ENCODE results near the gene DRAM1.
"Not testable (repeated sequence)": the region's sequence is repeated elsewhere in the genome, so short reads cannot be mapped to it uniquely, and the experiment has no call there.

DNA sequence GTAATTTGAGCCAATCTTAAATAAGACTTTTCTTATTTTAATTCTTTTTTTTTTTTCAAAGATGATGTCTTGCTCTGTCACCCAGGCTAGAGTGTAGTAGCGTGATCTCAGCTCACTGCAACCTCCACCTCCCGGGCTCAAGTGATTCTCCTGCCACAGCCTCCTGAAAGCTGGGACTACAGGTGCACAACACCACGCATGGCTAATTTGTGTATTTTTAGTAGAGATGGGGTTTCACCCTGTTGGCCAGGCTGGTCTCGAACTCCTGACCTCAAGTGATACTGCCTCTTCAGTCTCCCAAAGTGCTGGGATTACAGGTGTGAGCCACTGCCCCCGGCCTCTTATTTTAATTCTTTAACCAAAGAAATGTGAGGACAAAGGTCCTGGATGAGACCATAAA lies 20.8 kb upstream of the DRAM1 start:
- TF ChIP-seq, protein P1, sequence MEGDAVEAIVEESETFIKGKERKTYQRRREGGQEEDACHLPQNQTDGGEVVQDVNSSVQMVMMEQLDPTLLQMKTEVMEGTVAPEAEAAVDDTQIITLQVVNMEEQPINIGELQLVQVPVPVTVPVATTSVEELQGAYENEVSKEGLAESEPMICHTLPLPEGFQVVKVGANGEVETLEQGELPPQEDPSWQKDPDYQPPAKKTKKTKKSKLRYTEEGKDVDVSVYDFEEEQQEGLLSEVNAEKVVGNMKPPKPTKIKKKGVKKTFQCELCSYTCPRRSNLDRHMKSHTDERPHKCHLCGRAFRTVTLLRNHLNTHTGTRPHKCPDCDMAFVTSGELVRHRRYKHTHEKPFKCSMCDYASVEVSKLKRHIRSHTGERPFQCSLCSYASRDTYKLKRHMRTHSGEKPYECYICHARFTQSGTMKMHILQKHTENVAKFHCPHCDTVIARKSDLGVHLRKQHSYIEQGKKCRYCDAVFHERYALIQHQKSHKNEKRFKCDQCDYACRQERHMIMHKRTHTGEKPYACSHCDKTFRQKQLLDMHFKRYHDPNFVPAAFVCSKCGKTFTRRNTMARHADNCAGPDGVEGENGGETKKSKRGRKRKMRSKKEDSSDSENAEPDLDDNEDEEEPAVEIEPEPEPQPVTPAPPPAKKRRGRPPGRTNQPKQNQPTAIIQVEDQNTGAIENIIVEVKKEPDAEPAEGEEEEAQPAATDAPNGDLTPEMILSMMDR (conservative IDR thresholded peaks at IDR 0.05 in 1 of 2, IDR thresholded peaks at IDR 0.05 in 1 of 2; ENCODE audit: low read depth in 1 of 2, low read length in 2 of 2): not testable (repeated sequence)
- TF ChIP-seq EZH2 (IDR thresholded peaks at IDR 0.05; ENCODE audit: low read length, missing control alignments): not testable (repeated sequence)

Data from fibroblast of lung (primary cell).